ENCODE measurements around the gene PAK2. TPM values are rescaled to one million over a fixed set of nuclear protein-coding genes. Genes with fewer than 3 reads are reported as not detected.

Gene PAK2
- total and polyA plus RNA-seq, 9 of the 15 experiments (the other 6 are each of a cell fraction or from before 2014, with no cell fraction given), result 13.2 to 72.4 (median 35.7) TPM

DNA sequence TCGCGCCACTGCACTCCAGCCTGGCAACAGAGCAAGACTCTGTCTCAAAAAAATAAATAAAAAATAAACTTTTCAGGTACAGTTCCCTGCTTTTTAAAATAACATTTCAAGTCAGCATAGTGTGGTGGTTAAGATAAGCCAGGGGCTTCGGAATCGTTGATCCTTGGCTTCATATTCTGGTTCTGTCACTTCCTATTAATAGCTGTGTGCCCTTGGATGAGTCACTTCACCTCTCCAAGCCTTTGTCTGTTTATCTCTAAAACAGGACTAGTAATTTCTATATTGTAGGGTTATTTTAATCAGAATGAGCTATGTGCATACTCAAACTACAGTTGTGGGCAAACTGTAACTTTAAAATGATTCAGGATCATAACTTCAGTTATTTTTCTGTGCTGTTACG lies 74.2 kb downstream of the PAK2 start (continued):
- TF ChIP-seq CBFA2T2 (conservative IDR thresholded peaks at IDR 0.05) (peak; percentile 54), FOS (IDR thresholded peaks at IDR 0.05; ENCODE audit: extremely low read depth, insufficient read length) (peak; percentile 35), ZNF431 (CRISPR knock-in tag; IDR thresholded peaks at IDR 0.05) (no peak), MIER1 (IDR thresholded peaks at IDR 0.05; ENCODE audit: low read depth) (no peak), ATF3 (IDR thresholded peaks at IDR 0.05) (peak; percentile 92), ATF3 (CRISPR knock-in tag; conservative IDR thresholded peaks at IDR 0.05) (no peak; the same call in 1 of the 2 replicates), ZC3H11A (IDR thresholded peaks at IDR 0.05; ENCODE audit: low read depth, low read length) (no peak), NFIC (IDR thresholded peaks at IDR 0.05) (no peak), STAT6 (CRISPR knock-in tag; IDR thresholded peaks at IDR 0.05) (no peak), SNAPC5 (CRISPR knock-in tag; IDR thresholded peaks at IDR 0.05) (no peak), DPF2 (IDR thresholded peaks at IDR 0.05) (peak; percentile 73), TEAD4 (IDR thresholded peaks at IDR 0.05; ENCODE audit: low read length) (peak; percentile 48; the same call in 1 of the 2 replicates), TEAD4 (CRISPR knock-in tag; IDR thresholded peaks at IDR 0.05; ENCODE audit: borderline replicate concordance) (no peak), ZNF79 (CRISPR knock-in tag; IDR thresholded peaks at IDR 0.05; ENCODE audit: low read depth) (no peak), MYNN (IDR thresholded peaks at IDR 0.05) (no peak), MYNN (CRISPR knock-in tag; IDR thresholded peaks at IDR 0.05) (no peak), CBFA2T3 (IDR thresholded peaks at IDR 0.05) (peak; percentile 77), TAF7 (tag; IDR thresholded peaks at IDR 0.05) (no peak), ADNP (tag; IDR thresholded peaks at IDR 0.05) (0 out of 2 replicates have a peak, but pooled peaks have one; percentile 19), ETV1 (tag; conservative IDR thresholded peaks at IDR 0.05; ENCODE audit: low read depth) (no peak), ZNF23 (CRISPR knock-in tag; IDR thresholded peaks at IDR 0.05) (no peak), ZZZ3 (IDR thresholded peaks at IDR 0.05) (no peak), MEF2A (IDR thresholded peaks at IDR 0.05; ENCODE audit: control insufficient read depth, low read depth, low read length) (peak; percentile 97), TRIM24 (IDR thresholded peaks at IDR 0.05) (0 out of 4 replicates have a peak, but pooled peaks of 1 of the 2 experiments have one; percentile 8), SPI1 (IDR thresholded peaks at IDR 0.05; ENCODE audit: borderline replicate concordance, low read depth, low read length) (peak; percentile 64; the same call in 1 of the 2 replicates), ZBTB8A (IDR thresholded peaks at IDR 0.05; ENCODE audit: partially characterized antibody) (no peak), JUN (IDR thresholded peaks at IDR 0.05; ENCODE audit: borderline replicate concordance, low read depth, low read length) (peak; percentile 84; the same call in 1 of the 2 replicates), JUN (CRISPR knock-in tag; IDR thresholded peaks at IDR 0.05; ENCODE audit: borderline replicate concordance) (no peak)
- TF ChIP-seq, protein P1, sequence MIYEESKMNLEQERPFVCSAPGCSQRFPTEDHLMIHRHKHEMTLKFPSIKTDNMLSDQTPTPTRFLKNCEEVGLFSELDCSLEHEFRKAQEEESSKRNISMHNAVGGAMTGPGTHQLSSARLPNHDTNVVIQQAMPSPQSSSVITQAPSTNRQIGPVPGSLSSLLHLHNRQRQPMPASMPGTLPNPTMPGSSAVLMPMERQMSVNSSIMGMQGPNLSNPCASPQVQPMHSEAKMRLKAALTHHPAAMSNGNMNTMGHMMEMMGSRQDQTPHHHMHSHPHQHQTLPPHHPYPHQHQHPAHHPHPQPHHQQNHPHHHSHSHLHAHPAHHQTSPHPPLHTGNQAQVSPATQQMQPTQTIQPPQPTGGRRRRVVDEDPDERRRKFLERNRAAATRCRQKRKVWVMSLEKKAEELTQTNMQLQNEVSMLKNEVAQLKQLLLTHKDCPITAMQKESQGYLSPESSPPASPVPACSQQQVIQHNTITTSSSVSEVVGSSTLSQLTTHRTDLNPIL (CRISPR knock-in tag; IDR thresholded peaks at IDR 0.05), result no peak
